DMS153 (cell line): ENCODE data around the gene UBE2L6.
A peak's percentile ranks its signal among the peaks of the same experiment; 100 is the strongest.

ENCODE experiments used
- DNase-seq: peaks from one replicate; lab custom pipeline; 2025; lab: John Stamatoyannopoulos, UW

UBE2L6 gene

GRCh38 chr11:57567515-57568329, at the start of gene UBE2L6:
Gene UBE2L6 (minus strand): TSS chr11:57567672. CDS start chr11:57567611, 61 bp downstream.
- DNase-seq = peak; percentile 47

GRCh38 chr11:57616595-57616994, 49.1 kb upstream of the UBE2L6 start:
- no peak for DNase-seq

- DNase-seq = no peak
Observed at GRCh38 chr11:57615308-57615707, 47.8 kb upstream of the UBE2L6 start.

- no peak for DNase-seq
Observed at GRCh38 chr11:57614234-57614772, 46.8 kb upstream of the UBE2L6 start.

- no peak for DNase-seq
Observed at GRCh38 chr11:57610170-57610569, 42.7 kb upstream of the UBE2L6 start.

GRCh38 chr11:57605028-57605420, 37.6 kb upstream of the UBE2L6 start:
- DNase-seq = no peak

GRCh38 chr11:57604296-57605027, 37.0 kb upstream of the UBE2L6 start:
- no peak for DNase-seq

- DNase-seq = no peak
Observed at GRCh38 chr11:57601297-57601696, 33.8 kb upstream of the UBE2L6 start.

GRCh38 chr11:57599381-57599780, 31.9 kb upstream of the UBE2L6 start:
- DNase-seq = no peak

GRCh38 chr11:57598831-57599155, 31.3 kb upstream of the UBE2L6 start:
- DNase-seq = no peak

GRCh38 chr11:57597916-57598830, 30.7 kb upstream of the UBE2L6 start:
- DNase-seq = no peak

- no peak for DNase-seq
Observed at GRCh38 chr11:57597461-57597915, 30.0 kb upstream of the UBE2L6 start, which contains the start of gene SERPING1. Gene SERPING1 (plus strand): TSS chr11:57597685. CDS start chr11:57598271, 586 bp downstream.

GRCh38 chr11:57596266-57596885, 28.9 kb upstream of the UBE2L6 start:
- DNase-seq = no peak

GRCh38 chr11:57588046-57588710, 20.7 kb upstream of the UBE2L6 start:
- no peak for DNase-seq

GRCh38 chr11:57586711-57587245, 19.3 kb upstream of the UBE2L6 start:
- DNase-seq = no peak

GRCh38 chr11:57585301-57585700, 17.8 kb upstream of the UBE2L6 start:
- no peak for DNase-seq

- no peak for DNase-seq
Observed at GRCh38 chr11:57584341-57584740, 16.9 kb upstream of the UBE2L6 start.

- no peak for DNase-seq
Observed at GRCh38 chr11:57574061-57574460, 6.6 kb upstream of the UBE2L6 start.

- DNase-seq = no peak
Observed at GRCh38 chr11:57571606-57572005, 4.1 kb upstream of the UBE2L6 start.

GRCh38 chr11:57568330-57568766, 876 bp upstream of the UBE2L6 start:
- no peak for DNase-seq
